ENCODE measurements around the gene LHFPL2. TPM values are rescaled to one million over a fixed set of nuclear protein-coding genes. Genes with fewer than 3 reads are reported as not detected.

The LHFPL2 gene
- total RNA-seq, 1 donor from 2014 or later = 40.6 TPM

- Histone ChIP-seq H3K27me3 (ENCODE audit: low read depth) (no peaks in the 10 kb centered on the region), H3K9me3 (no peaks in the 10 kb centered on the region), H3K4me1 (peaks cover 30% of the 10 kb centered on the region), H3K4me3 (no peak overlapping the region), H3K27ac (no peak overlapping the region), H3K36me3 (no peaks in the 10 kb centered on the region)
- intact Hi-C loops (cut with DNase I) = no loop called here
- TF ChIP-seq, protein P1, sequence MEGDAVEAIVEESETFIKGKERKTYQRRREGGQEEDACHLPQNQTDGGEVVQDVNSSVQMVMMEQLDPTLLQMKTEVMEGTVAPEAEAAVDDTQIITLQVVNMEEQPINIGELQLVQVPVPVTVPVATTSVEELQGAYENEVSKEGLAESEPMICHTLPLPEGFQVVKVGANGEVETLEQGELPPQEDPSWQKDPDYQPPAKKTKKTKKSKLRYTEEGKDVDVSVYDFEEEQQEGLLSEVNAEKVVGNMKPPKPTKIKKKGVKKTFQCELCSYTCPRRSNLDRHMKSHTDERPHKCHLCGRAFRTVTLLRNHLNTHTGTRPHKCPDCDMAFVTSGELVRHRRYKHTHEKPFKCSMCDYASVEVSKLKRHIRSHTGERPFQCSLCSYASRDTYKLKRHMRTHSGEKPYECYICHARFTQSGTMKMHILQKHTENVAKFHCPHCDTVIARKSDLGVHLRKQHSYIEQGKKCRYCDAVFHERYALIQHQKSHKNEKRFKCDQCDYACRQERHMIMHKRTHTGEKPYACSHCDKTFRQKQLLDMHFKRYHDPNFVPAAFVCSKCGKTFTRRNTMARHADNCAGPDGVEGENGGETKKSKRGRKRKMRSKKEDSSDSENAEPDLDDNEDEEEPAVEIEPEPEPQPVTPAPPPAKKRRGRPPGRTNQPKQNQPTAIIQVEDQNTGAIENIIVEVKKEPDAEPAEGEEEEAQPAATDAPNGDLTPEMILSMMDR (IDR thresholded peaks at IDR 0.05) = no peak
- ATAC-seq = no peak
- DNase-seq = no peak
Measured at GRCh38 chr5:78566747-78567425, 81.7 kb downstream of the LHFPL2 start.

DNA sequence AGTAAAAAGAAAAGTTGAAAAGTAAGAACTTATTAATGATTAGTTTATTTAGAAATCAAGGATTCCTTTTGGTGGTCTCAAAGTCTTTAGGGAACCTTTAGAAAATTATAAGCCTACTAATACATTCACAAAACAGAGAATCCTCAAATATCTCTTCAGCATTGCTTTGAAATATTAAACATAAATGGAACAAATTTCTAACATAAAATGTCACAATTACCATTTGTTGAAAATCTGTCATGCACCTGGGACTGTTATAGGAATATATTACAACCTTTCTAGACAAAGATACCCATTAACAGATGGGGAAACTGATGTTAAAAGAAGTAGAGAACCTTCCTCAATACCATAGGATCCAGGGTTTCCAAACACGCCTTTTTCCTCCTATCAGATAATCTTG lies 83.2 kb downstream of the LHFPL2 start:
- no peak overlapping the region for H3K4me3 ChIP-seq
- intact Hi-C loops (cut with DNase I) = no loop called here
- H3K27me3 ChIP-seq (ENCODE audit: low read depth) = no peaks in the 10 kb centered on the region
- peaks cover 30% of the 10 kb centered on the region for H3K4me1 ChIP-seq
- DNase-seq (no peak), ATAC-seq (no peak)
- H3K27ac ChIP-seq = no peak overlapping the region
- no peaks in the 10 kb centered on the region for H3K9me3 ChIP-seq
- H3K36me3 ChIP-seq = no peaks in the 10 kb centered on the region
- TF ChIP-seq, protein P1 (IDR thresholded peaks at IDR 0.05) = no peak

- Histone ChIP-seq H3K4me3 (no peak overlapping the region), H3K36me3 (no peaks in the 10 kb centered on the region), H3K27me3 (ENCODE audit: low read depth) (no peaks in the 10 kb centered on the region), H3K4me1 (peaks cover 17% of the 10 kb centered on the region), H3K27ac (no peak overlapping the region), H3K9me3 (no peaks in the 10 kb centered on the region)
- TF ChIP-seq, protein P1 (IDR thresholded peaks at IDR 0.05) = no peak
- intact Hi-C loops (cut with DNase I) = no loop called here
- ATAC-seq = no peak
- DNase-seq = no peak
Measured at GRCh38 chr5:78563621-78564020, 85.0 kb downstream of the LHFPL2 start.

DNA sequence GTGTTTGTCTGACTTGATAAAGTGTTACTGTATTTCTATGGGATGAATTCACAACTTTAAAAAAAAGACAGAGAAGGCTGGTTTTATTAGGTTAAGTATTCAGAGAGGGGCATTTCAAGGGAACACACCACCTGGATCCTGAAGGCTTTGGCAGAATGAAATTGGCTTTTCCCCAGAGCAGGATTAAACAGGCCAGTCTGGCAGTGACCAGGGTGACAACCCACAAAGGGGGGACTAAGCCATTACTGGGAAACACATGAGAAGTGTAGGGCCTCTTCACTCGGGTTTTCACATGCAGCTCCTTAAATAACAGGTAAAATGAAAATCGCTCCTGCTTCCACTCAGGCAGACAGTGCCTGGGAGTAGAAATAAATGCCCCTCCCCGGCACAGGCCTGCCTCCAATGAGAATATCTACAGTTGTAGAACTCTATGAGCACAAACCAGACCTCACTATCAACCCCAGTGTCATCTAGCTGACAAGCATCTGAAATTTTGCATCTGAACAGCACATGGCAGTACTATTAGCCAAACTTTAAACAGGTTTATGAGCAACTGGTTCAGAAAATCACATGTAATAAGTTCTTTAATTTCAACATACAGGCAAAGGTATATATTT lies 85.8 kb downstream of the LHFPL2 start:
- ATAC-seq = no peak
- DNase-seq = no peak
- H3K4me1 ChIP-seq = peaks cover 14% of the 10 kb centered on the region
- H3K27ac ChIP-seq = no peak overlapping the region
- H3K9me3 ChIP-seq = no peaks in the 10 kb centered on the region
- H3K4me3 ChIP-seq = no peak overlapping the region
- no peaks in the 10 kb centered on the region for H3K36me3 ChIP-seq
- H3K27me3 ChIP-seq (ENCODE audit: low read depth) = no peaks in the 10 kb centered on the region
- TF ChIP-seq, protein P1 (IDR thresholded peaks at IDR 0.05) = no peak
- intact Hi-C loops (cut with DNase I) = no loop called here

DNA sequence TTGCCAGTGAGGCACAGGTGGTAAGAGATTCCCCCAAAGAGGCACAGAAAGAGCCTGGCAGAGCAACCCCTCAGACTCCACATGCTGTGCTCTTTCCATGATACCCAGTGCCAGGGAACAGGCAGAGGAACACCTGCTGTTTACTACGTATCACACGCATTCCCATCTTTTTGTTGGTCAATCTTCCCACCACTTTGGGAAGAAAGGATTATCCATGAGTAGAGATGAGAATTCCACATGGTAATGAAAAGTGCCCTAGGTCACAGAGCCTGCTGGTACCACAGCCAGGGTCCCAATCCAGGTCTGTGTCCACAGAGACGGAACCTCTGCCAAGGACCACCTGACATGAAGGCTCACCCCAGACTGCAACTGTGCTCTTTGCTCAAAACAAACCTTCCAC lies 86.6 kb downstream of the LHFPL2 start:
- no peak overlapping the region for H3K4me3 ChIP-seq
- intact Hi-C loops (cut with DNase I) = no loop called here
- no peak for DNase-seq
- peaks cover 6% of the 10 kb centered on the region for H3K4me1 ChIP-seq
- TF ChIP-seq, protein P1 (IDR thresholded peaks at IDR 0.05) = no peak
- H3K36me3 ChIP-seq = no peaks in the 10 kb centered on the region
- no peak for ATAC-seq
- H3K9me3 ChIP-seq = no peaks in the 10 kb centered on the region
- no peak overlapping the region for H3K27ac ChIP-seq
- no peaks in the 10 kb centered on the region for H3K27me3 ChIP-seq (ENCODE audit: low read depth)
